Duodenal mucosa (tissue), 2 donors: ENCODE results near the gene AKNAD1.

Experiments used
- H3K27ac ChIP-seq: one replicate; pipeline ENCODE4 v1.7.0; 2013; ENCODE audit warnings: low read depth, low read length
- H3K27me3 ChIP-seq, 2 donors: one replicate each; pipeline ENCODE4 v1.7.0; 2013; ENCODE audit warnings: low read length in 2 of 2, control low read depth in 1 of 2; ENCODE audit not compliant: insufficient read depth in 2 of 2, control insufficient read depth in 1 of 2
- H3K36me3 ChIP-seq, 2 donors: one replicate each; pipeline ENCODE4 v1.7.0; 2013; ENCODE audit warnings: low read length in 2 of 2, control low read depth in 1 of 2; ENCODE audit not compliant: insufficient read depth in 2 of 2, control insufficient read depth in 1 of 2
- H3K4me1 ChIP-seq, 2 donors: one replicate each; pipeline ENCODE4 v1.7.0; 2013; ENCODE audit warnings: low read length in 2 of 2, control low read depth in 1 of 2; ENCODE audit not compliant: insufficient read depth in 2 of 2, control insufficient read depth in 1 of 2
- H3K4me3 ChIP-seq, 2 donors: one replicate each; pipeline ENCODE4 v1.7.0; 2013; ENCODE audit warnings: low read length in 2 of 2, low read depth in 1 of 2
- H3K9ac ChIP-seq, 2 donors: one replicate each; pipeline ENCODE4 v1.7.0; 2013; ENCODE audit warnings: low read length in 2 of 2, low read depth in 1 of 2
- H3K9me3 ChIP-seq, 2 donors: one replicate each; pipeline ENCODE4 v1.7.0; 2013; ENCODE audit warnings: low read length in 2 of 2, control low read depth in 1 of 2; ENCODE audit not compliant: control insufficient read depth in 1 of 2

Gene AKNAD1

GRCh38 chr1:108862698-108863477, 6.0 kb upstream of the AKNAD1 start:
- Histone ChIP-seq H3K9me3 (no peaks in the 10 kb centered on the region), H3K27ac (no peak overlapping the region), H3K9ac (no peak overlapping the region), H3K4me3 (no peak overlapping the region), H3K27me3 (no peaks in the 10 kb centered on the region), H3K4me1 (no peaks in the 10 kb centered on the region), H3K36me3 (no peaks in the 10 kb centered on the region)

- no peaks in the 10 kb centered on the region for H3K27me3 ChIP-seq
- H3K9ac ChIP-seq: no peak overlapping the region
- H3K36me3 ChIP-seq: no peaks in the 10 kb centered on the region
- H3K4me1 ChIP-seq: no peaks in the 10 kb centered on the region
- H3K9me3 ChIP-seq: no peaks in the 10 kb centered on the region
- H3K4me3 ChIP-seq: no peak overlapping the region
- H3K27ac ChIP-seq: no peak overlapping the region
Measured at GRCh38 chr1:108862017-108862610, 5.2 kb upstream of the AKNAD1 start.

GRCh38 chr1:108861566-108861965, 4.7 kb upstream of the AKNAD1 start:
- no peak overlapping the region for H3K4me3 ChIP-seq

GRCh38 chr1:108860190-108860907, 3.5 kb upstream of the AKNAD1 start:
- Histone ChIP-seq H3K4me3 (no peak overlapping the region), H3K36me3 (no peaks in the 10 kb centered on the region), H3K4me1 (no peaks in the 10 kb centered on the region), H3K9ac (no peak overlapping the region), H3K27ac (no peak overlapping the region), H3K9me3 (no peaks in the 10 kb centered on the region), H3K27me3 (no peaks in the 10 kb centered on the region)

More at GRCh38 chr1:108861566-108861965, 4.7 kb upstream of the AKNAD1 start:
- H3K9ac ChIP-seq: no peak overlapping the region
- H3K4me1 ChIP-seq: no peaks in the 10 kb centered on the region
- no peaks in the 10 kb centered on the region for H3K27me3 ChIP-seq
- H3K36me3 ChIP-seq: no peaks in the 10 kb centered on the region
- no peaks in the 10 kb centered on the region for H3K9me3 ChIP-seq
- no peak overlapping the region for H3K27ac ChIP-seq

GRCh38 chr1:108858230-108858950, 1.5 kb upstream of the AKNAD1 start:
- Histone ChIP-seq H3K27ac (no peak overlapping the region), H3K9me3 (no peaks in the 10 kb centered on the region), H3K4me3 (no peak overlapping the region), H3K36me3 (no peaks in the 10 kb centered on the region), H3K27me3 (no peaks in the 10 kb centered on the region), H3K9ac (no peak overlapping the region), H3K4me1 (no peaks in the 10 kb centered on the region)

GRCh38 chr1:108854221-108855019, 2.5 kb downstream of the AKNAD1 start:
- Histone ChIP-seq H3K27me3 (no peaks in the 10 kb centered on the region), H3K9me3 (no peaks in the 10 kb centered on the region), H3K27ac (no peak overlapping the region), H3K9ac (no peak overlapping the region), H3K4me1 (no peaks in the 10 kb centered on the region), H3K36me3 (no peaks in the 10 kb centered on the region), H3K4me3 (no peak overlapping the region)

GRCh38 chr1:108852221-108852975, 4.5 kb downstream of the AKNAD1 start:
- Histone ChIP-seq H3K9me3 (no peaks in the 10 kb centered on the region), H3K4me3 (no peak overlapping the region), H3K27me3 (no peaks in the 10 kb centered on the region), H3K9ac (no peak overlapping the region), H3K4me1 (no peaks in the 10 kb centered on the region), H3K36me3 (no peaks in the 10 kb centered on the region), H3K27ac (no peak overlapping the region)

- no peaks in the 10 kb centered on the region for H3K27me3 ChIP-seq
- no peak overlapping the region for H3K27ac ChIP-seq
- no peak overlapping the region for H3K4me3 ChIP-seq
- no peaks in the 10 kb centered on the region for H3K4me1 ChIP-seq
- H3K9ac ChIP-seq: no peak overlapping the region
- H3K36me3 ChIP-seq: no peaks in the 10 kb centered on the region
- no peaks in the 10 kb centered on the region for H3K9me3 ChIP-seq
Measured at GRCh38 chr1:108851567-108851966, 5.3 kb downstream of the AKNAD1 start.

GRCh38 chr1:108850929-108851328, 6.0 kb downstream of the AKNAD1 start:
- Histone ChIP-seq H3K27me3 (no peaks in the 10 kb centered on the region), H3K9me3 (no peaks in the 10 kb centered on the region), H3K36me3 (no peaks in the 10 kb centered on the region), H3K4me1 (no peaks in the 10 kb centered on the region), H3K27ac (no peak overlapping the region), H3K4me3 (no peak overlapping the region), H3K9ac (no peak overlapping the region)
